HAP-1 (cell line): ENCODE data around the gene LPIN3.
A peak's percentile ranks its signal among the peaks of the same experiment; 100 is the strongest.
"Not testable (repeated sequence)": the region's sequence is repeated elsewhere in the genome, so short reads cannot be mapped to it uniquely, and the experiment has no call there.

Experiments
- DNase-seq, 2 experiments: peaks; one replicate each; pipeline ENCODE4 v3.0.0-alpha.2; 2016 to 2020; ENCODE audit warnings: low spot score in 2 of 2
- H3K27me3 ChIP-seq: fragments of 250-450 bp; sonication (Bioruptor Pico); 2 replicates; pipeline ENCODE4 v1.5.1; 2020; ENCODE audit warnings: low read depth, mild to moderate bottlenecking, moderate library complexity
- H3K36me3 ChIP-seq: fragments of 250-450 bp; sonication (Bioruptor Pico); replicated peaks from 2 replicates; pipeline ENCODE4 v1.5.1; 2020; ENCODE audit warnings: mild to moderate bottlenecking
- H3K4me1 ChIP-seq: fragments of 250-450 bp; sonication (Bioruptor Pico); 2 replicates; pipeline ENCODE4 v1.5.1; 2020; ENCODE audit warnings: mild to moderate bottlenecking
- H3K4me3 ChIP-seq: fragments of 250-450 bp; sonication (Bioruptor Pico); 2 replicates; pipeline ENCODE4 v1.5.1; 2020; ENCODE audit warnings: mild to moderate bottlenecking, moderate library complexity
- H3K9me3 ChIP-seq: fragments of 250-450 bp; sonication (Bioruptor Pico); 2 replicates; pipeline ENCODE4 v1.5.1; 2020; ENCODE audit warnings: mild to moderate bottlenecking, moderate library complexity
- in situ Hi-C: fragments of 300-500 bp; cut with MboI; formaldehyde crosslinking; loops from 3 replicates; pipeline ENCODE4 v1.14.3; 2020; ENCODE audit warnings: low sequenced_read_pairs, inconsistent platforms, mixed read lengths

LPIN3 gene

DNA sequence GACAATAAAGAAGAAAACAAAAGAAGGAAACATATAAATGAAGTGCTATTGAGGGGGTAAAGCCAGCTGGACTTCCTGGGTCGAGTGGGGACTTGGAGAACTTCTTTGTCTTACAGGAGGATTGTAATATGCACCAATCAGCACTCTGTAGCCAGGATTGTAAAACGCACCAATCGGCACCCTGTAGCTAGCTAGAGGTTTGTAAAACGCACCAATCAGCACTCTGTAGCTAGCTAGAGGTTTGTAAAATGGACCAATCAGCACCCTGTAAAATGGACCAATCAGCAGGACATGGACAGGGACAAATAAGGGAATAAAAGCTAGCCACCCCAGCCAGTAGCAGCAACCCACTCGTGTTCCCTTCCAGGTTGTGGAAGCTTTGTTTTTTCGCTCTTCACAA, 28.6 kb upstream of the LPIN3 start:
- H3K36me3 ChIP-seq, H3K9me3 ChIP-seq, in situ Hi-C loops, H3K4me3 ChIP-seq, H3K27me3 ChIP-seq, DNase-seq: not testable (repeated sequence)
- H3K4me1 ChIP-seq, result peaks cover 13% of the 10 kb centered on the region

DNA sequence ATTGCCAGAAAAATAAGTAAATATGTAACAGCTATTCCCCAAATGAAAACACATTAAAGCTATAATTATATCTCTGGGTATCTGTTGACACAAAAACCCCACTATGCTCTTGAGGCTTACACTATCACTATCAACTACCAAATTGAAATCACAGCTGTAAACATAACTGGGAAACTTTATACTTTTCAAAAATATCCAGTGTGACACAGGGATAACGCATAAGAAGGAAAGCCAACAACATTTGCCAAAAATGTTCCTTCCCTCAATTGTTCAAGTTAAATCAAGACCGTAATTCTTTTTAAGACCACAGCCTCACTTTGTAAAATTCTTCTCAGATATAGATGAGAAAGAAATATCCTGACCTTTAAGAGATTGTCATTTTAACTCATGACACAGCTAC, 26.2 kb upstream of the LPIN3 start:
- H3K9me3 ChIP-seq, result no peaks in the 10 kb centered on the region
- 0 out of 2 replicates have a peak, but pooled peaks cover 3% of the 10 kb centered on the region for H3K27me3 ChIP-seq
- H3K36me3 ChIP-seq, result no peaks in the 10 kb centered on the region; the same call in 1 of the 2 replicates
- peaks cover 17% of the 10 kb centered on the region for H3K4me1 ChIP-seq
- in situ Hi-C loops, result no loop called here
- no peak overlapping the region for H3K4me3 ChIP-seq
- DNase-seq, result no peak

DNA sequence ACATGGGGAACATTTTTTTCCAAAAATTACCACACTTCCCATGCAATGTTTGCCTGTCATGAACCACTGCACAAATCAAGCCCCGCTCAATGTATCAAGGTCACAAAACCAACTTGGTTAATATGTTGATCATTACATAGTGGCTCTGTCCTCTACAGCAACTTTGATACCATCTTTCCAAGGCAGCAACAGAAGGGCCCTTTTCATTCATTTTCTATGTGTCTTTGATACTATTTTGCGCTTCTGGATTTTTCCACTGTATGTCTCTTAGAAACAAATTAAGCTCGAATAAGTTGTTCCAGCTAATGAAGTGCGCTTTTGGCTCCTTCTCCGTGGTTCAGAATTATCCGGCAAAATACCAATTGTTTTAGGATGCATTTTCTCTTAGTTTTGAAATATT, 24.6 kb upstream of the LPIN3 start:
- in situ Hi-C loops, result no loop called here
- Histone ChIP-seq H3K4me1 (peaks cover 17% of the 10 kb centered on the region), H3K36me3 (no peaks in the 10 kb centered on the region; the same call in 1 of the 2 replicates), H3K27me3 (peaks cover 6% of the 10 kb centered on the region), H3K4me3 (peak overlapping the region; percentile 74; the same call in 1 of the 2 replicates), H3K9me3 (no peaks in the 10 kb centered on the region)
- no peak for DNase-seq

DNA sequence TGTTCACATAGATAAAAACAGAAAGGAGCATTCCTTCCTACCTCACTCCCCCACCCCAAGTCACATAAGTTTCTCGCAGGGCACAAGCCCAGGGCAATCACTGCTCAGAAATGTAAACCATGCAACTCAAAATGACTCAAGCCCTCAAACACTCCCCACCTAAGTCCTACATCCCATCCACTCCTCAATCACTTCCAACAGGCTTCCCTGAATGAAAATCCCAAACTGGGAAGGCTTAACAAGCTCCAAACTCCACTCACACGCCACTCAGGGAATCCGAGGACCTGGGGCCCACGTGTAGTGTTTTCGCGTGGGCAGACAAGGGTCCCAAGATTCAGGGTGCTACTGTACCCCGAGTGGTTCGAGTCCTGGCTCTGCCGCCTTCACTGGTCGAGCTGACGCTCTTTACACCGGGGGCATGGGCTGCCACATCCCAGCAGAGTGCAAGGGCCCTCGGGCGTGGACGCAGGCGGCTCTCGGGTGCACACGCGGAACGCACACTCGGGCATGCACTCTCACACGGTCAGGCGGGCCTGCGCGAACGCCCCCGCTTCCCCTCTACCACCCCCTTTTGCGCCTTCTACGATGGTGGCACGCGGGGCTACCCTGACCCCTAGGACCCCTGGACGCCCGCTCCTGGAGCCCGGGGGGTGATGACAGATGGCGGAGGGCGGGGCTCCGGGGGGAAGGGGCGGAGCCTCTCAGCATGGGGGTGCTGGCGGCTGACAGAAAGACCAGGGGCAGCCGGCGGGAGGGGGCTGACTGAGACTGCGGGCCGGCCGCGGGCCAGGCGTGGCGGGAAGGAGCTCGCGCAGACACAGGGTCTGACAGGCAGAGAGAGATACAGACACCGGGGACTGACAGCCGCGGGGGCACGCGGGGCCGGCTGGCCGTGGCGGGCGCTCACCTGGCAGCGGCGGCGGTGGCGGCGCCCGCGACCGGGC, 23.7 kb upstream of the LPIN3 start:
- H3K4me3 ChIP-seq, result peak overlapping the region; percentile 74
- H3K27me3 ChIP-seq, result peaks cover 6% of the 10 kb centered on the region
- in situ Hi-C loops, result no loop called here
- DNase-seq, result peak; percentile 44 to 85
- peaks cover 17% of the 10 kb centered on the region for H3K4me1 ChIP-seq
- no peaks in the 10 kb centered on the region; the same call in 1 of the 2 replicates for H3K36me3 ChIP-seq
- H3K9me3 ChIP-seq, result no peaks in the 10 kb centered on the region

DNA sequence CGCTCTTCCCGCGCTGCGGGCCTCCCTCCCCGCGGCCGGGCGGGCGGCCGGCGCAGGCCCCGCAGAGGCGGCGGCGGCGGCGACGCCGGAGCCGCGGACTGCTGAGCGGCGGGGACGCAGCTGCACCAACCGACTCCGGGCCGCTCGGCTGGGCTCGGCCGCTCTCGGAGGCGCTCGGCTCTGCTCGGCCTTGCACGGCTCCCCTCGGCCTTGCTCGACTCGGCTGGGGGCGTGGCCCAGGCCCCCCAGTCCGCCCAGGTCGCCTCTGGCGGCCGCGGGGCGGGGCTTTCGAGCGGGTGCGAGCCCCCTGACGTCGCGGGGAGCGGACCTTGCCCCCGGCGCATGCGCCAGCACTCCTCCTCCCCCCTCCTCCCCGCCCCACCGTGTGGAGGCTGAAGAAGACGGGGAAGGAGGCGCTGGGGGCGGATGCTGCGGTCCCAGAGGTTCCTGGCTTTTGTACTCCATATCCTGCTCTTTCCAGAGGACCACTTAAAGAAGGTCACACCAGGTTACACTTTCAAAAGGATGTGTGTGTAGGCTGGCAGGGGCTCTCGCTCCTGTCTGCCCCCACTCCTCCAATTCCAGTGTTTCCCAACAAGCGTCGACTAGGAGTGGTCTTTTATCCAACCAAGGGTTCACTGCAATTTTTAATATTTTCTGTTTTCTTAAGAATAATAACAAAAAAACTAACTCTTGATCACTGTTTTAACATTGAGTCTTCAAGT, 22.9 kb upstream of the LPIN3 start, which contains the start of gene ZHX3:
ZHX3 (minus strand) TSS at position 186 of the 725 bp plus-strand sequence. CDS start 112,815 bp downstream, outside the sequence.
- in situ Hi-C loops, result no loop called here
- peaks cover 17% of the 10 kb centered on the region for H3K4me1 ChIP-seq
- peak; percentile 92 to 98 for DNase-seq
- H3K36me3 ChIP-seq, result no peaks in the 10 kb centered on the region
- peaks cover 6% of the 10 kb centered on the region for H3K27me3 ChIP-seq
- no peaks in the 10 kb centered on the region for H3K9me3 ChIP-seq
- peak within 1 kb of the TSS; percentile 74 for H3K4me3 ChIP-seq

DNA sequence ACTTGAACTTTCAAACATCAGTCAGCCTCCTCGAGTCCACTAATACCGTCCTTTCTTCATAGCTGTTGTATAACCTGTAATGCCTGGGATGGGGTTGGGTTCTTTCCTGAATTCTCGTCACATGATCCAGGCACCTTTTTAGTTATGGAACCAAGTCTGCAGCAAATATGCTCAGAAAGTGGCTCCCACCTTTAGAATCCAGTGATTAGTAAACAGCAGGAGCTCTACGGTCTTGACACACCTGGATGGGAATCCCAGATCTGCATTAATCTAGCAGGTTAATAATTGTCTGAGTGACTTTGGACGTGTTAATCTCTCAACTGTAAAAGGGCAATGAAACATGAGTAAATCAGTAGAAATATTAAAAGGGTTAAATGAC, 22.4 kb upstream of the LPIN3 start:
- no peak for DNase-seq
- peaks cover 17% of the 10 kb centered on the region for H3K4me1 ChIP-seq
- in situ Hi-C loops, result no loop called here
- peak overlapping the region; percentile 74 for H3K4me3 ChIP-seq
- no peaks in the 10 kb centered on the region for H3K9me3 ChIP-seq
- peaks cover 6% of the 10 kb centered on the region for H3K27me3 ChIP-seq
- H3K36me3 ChIP-seq, result no peaks in the 10 kb centered on the region

DNA sequence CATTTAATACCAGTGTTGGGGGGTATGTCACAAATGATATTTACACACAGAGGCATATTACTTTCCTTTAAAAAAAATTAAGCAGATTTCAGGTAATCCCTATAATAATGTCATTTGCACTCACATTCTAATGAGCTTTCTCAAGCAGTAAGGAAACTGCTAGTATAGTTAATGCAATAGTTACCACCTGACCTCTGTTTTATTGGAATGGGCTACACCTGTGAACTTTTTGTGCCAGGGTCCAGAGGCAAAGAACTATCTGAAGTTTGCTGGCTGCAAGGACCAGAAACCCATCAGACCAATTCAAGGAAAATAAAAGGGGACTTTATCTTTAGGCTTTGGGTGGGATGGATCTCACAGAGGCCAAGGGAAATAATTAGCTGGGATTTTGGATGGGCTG, 20.2 kb upstream of the LPIN3 start:
- in situ Hi-C loops, result no loop called here
- no peak for DNase-seq
- Histone ChIP-seq H3K9me3 (no peaks in the 10 kb centered on the region), H3K4me1 (peaks cover 14% of the 10 kb centered on the region), H3K36me3 (no peaks in the 10 kb centered on the region), H3K4me3 (no peak overlapping the region), H3K27me3 (peaks cover 6% of the 10 kb centered on the region)

DNA sequence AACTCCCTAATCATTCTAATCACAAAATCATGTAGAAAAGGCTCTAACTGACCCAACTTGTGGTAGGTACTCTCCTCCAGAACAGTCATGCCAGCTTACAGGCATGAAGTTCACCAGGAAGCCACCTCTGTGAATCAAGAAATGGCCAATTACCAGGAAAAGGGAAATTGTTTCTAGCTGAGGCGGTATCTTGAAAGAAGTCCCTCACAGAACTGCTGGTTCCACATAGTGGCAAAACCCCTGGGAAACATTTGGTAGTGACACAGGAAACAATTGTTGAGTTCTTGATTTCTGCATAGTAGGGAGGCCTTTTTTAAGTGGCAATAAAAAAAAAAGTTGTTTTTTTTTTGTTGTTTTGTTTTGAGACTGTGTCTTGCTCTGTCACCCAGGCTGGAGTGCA, 19.6 kb upstream of the LPIN3 start:
- H3K4me1 ChIP-seq, result peaks cover 11% of the 10 kb centered on the region

DNA sequence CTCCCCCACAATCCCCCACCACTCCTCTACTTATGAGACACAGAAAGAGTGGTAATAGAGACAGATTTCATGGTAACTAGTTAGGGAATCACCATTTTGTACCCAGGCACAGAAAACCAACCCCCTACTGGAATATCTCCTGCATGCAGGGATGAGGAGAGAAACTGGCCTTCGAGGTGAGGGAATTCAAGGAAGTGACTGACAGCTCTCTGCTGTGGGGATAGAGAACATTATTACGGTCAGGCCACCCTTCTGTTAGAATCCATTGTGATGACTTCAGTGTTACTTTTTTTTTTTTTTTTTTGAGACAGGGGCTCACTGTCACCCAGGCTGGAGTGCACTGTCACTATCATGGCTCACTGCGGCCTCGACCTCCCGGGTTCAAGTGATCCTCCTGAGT, 13.4 kb upstream of the LPIN3 start:
- DNase-seq, result no peak
- in situ Hi-C loops, result no loop called here
- no peaks in the 10 kb centered on the region for H3K27me3 ChIP-seq
- no peak overlapping the region for H3K4me3 ChIP-seq
- no peaks in the 10 kb centered on the region for H3K4me1 ChIP-seq
- H3K9me3 ChIP-seq, result no peaks in the 10 kb centered on the region
- H3K36me3 ChIP-seq, result no peaks in the 10 kb centered on the region

More for the DNA sequence above, 19.6 kb upstream of the LPIN3 start:
- Histone ChIP-seq H3K9me3 (no peaks in the 10 kb centered on the region), H3K36me3 (no peaks in the 10 kb centered on the region), H3K4me3 (no peak overlapping the region), H3K27me3 (peaks cover 6% of the 10 kb centered on the region)
- no peak for DNase-seq
- in situ Hi-C loops, result no loop called here

DNA sequence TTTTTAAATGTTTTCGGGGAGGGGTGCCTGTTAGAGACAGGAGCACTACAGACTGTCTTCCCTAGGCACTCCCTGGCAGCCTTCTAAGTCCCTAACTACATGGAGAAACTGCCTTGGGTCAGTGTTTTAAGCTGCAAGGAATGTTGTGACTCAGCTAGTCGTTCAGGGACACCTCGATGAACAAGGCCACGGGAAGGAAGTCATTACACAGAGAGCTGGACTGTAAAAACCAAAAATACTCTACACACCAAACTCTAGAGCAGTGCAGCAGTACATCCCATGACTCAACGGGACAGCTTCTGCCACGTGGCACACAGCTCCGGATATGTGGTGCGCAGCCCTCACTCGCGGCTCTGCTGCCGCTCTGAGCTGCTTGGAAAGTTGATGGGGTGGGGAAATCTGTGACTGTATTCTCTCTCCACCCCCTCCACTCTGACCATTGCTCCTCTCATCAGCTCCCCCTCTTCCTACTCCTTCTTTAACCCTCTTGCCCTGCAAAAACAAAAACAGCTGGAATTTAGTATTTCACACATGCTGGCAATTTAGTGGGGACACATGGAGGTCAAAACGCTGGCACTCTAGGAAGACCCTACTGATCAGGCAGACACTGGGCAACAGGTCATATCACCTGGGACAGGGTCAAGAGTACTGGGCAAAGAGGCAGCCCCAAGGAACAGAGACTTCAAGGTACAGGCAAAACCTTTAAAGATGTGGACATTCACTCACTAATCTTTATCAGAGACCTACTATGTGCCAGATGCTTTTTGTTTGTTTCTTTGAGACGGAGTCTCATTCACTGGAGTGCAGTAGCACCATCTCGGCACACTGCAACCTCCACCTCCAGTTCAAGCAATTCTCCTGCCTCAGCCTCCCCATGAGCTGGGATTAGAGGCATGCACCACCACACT, 10.9 kb upstream of the LPIN3 start:
- H3K4me3 ChIP-seq, result no peak overlapping the region
- H3K4me1 ChIP-seq, result no peaks in the 10 kb centered on the region
- no peaks in the 10 kb centered on the region for H3K27me3 ChIP-seq
- H3K9me3 ChIP-seq, result no peaks in the 10 kb centered on the region
- H3K36me3 ChIP-seq, result no peaks in the 10 kb centered on the region
- in situ Hi-C loops, result no loop called here
- no peak for DNase-seq

DNA sequence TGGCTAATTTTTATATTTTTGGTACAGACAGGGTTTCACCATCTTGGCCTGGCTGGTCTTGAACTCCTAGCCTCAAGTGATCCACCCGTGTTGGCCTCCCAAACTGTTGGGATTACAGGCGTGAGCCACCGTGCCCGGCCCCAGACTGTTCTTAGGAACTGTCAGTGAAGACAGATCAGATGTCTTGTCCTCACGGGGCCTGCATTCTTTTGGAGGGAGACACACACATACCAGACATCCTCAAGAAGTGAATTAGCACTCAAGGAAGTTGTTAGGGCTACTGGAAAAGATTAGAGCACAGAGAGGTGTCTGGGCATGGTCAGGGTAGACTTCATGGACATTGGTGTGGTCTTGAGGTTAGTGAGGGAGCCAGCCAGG, 10.3 kb upstream of the LPIN3 start:
- Histone ChIP-seq H3K4me1 (no peaks in the 10 kb centered on the region), H3K36me3 (no peaks in the 10 kb centered on the region), H3K9me3 (no peaks in the 10 kb centered on the region), H3K27me3 (no peaks in the 10 kb centered on the region), H3K4me3 (no peak overlapping the region)
- in situ Hi-C loops, result no loop called here
- no peak for DNase-seq

DNA sequence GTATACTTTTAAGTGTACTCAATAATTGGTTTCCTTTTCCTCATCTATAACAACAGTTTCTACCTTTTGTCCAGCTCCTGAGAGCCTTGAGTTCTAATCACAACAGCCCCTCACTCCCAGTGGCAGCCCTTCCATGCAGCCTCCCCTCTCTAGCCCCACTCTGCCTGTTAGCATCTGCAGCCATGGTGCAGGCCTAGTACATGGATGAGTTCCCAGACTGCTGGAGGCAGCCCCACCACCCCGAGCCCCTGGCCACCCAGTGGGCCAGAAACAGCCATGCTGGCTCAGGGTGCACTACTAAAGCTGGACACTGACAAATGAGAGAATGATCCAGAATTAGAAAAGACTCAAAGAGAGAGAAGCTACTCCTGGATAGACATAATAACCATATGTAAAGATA, 9.7 kb upstream of the LPIN3 start:
- no peak for DNase-seq
- no peaks in the 10 kb centered on the region for H3K36me3 ChIP-seq
- no peaks in the 10 kb centered on the region for H3K27me3 ChIP-seq
- no peak overlapping the region for H3K4me3 ChIP-seq
- H3K4me1 ChIP-seq, result no peaks in the 10 kb centered on the region
- H3K9me3 ChIP-seq, result no peaks in the 10 kb centered on the region
- in situ Hi-C loops, result no loop called here

DNA sequence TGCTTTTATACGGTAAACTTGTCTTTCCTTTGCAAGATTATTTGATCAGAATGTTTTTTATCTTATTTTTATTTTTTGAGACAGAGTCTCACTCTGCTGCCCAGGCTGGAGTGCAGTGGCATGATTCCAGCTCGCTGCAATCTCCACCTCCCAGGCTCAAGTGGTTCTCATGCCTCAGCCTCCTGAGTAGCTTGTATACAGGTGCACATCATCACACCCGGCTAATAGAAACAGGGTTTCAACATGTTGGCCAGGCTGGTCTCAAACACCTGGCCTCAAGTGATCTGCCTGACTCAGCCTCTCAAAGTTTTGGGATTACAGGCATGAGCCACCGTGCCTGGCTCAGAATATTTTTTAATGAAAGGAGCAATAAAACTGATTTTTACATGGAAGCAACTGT, 8.9 kb upstream of the LPIN3 start:
- no peaks in the 10 kb centered on the region for H3K9me3 ChIP-seq
- in situ Hi-C loops, result no loop called here
- DNase-seq, result no peak
- H3K36me3 ChIP-seq, result no peaks in the 10 kb centered on the region
- H3K4me1 ChIP-seq, result no peaks in the 10 kb centered on the region
- no peak overlapping the region for H3K4me3 ChIP-seq
- H3K27me3 ChIP-seq, result no peaks in the 10 kb centered on the region
